Measurements from ENCODE around the gene MACF1. TPM values are rescaled to one million over a fixed set of nuclear protein-coding genes. Genes with fewer than 3 reads are reported as not detected.

The MACF1 gene
- total RNA-seq, 2 experiments from 2014 or later, result 248 to 252 TPM

DNA sequence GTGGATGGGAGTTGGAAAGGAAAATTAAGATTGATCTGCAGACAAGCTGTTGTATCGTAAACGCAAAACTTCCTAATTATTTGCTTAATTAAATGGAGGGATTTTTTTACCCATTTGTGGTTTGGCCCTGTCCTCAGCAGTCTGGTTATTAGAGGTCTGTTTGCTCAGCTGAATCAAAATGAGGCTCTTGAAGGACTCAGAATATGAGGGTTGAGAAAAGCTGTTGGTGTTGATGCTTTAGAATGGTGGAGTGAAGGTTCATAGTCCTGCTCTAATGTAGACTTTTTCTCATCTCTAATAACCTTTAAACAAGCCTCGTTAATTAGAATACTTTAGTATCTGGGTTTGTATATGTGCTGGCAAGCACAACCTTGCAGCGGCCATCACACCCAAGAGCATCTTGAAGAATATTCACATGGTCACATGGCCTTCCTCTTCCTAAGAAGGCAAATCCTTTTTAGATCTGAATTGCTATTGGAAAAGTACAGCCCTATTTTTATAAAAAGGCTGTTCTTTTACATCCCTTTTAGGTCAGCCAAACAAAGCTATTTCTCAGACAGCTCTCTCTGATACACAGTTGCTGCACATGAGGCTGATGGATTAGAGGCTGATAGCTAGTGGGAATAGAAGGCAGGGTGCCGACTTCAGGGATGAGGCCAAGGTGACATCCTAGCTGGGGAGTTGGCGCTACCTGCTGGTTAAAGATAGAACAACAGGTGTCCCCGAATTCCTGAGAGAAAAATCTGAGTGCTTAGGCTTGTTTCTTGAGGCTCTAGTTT lies 53.8 kb downstream of the MACF1 start:
- H3K4me1 Mint-ChIP-seq (ENCODE audit: low read depth), result peaks cover 43% of the 10 kb centered on the region
- peak overlapping the region; percentile 13 to 38 for H3K27ac ChIP-seq (ENCODE audit: low read depth in 1 of 2, low read length in 2 of 2)
- POLR2A ChIA-PET, result interaction anchor here (0.9 to 4.5 kb wide), 11 partner anchors 10 to 461 kb away, joined by 3 to 75 read pairs (median 4); partner anchors contain the start of gene MACF1

DNA sequence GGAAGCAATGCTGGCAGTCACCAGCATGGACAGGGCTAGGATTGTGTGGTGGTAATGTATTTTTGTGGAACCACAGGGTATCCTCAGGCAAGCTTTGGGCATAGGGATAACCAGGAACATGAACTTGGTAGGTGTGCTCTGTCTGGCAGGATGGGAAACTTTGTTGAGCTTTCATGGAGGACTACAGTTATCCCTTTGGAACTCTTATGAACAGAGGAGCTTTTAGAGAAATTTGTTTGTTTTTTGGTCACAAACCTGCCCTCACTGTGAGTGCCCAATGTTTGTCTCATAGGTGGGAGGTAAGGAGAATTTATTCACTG lies 54.4 kb downstream of the MACF1 start:
- H3K9me3 ChIP-seq (ENCODE audit: control insufficient read depth in 1 of 2, insufficient read depth in 1 of 2, low read length in 2 of 2), result no peaks in the 10 kb centered on the region
- no peaks in the 10 kb centered on the region for H3K27me3 ChIP-seq (ENCODE audit: control insufficient read depth in 1 of 2, insufficient read depth in 2 of 2, low read length in 2 of 2)
- H3K27me3 Mint-ChIP-seq, result no peaks in the 10 kb centered on the region
- H3K36me3 ChIP-seq (ENCODE audit: insufficient read depth, low read length), result peaks cover 65% of the 10 kb centered on the region
- ATAC-seq (ENCODE audit: poor library complexity), result no peak
- peaks cover 35% of the 10 kb centered on the region for H3K36me3 Mint-ChIP-seq (ENCODE audit: low read depth)
- TF ChIP-seq, protein P1, sequence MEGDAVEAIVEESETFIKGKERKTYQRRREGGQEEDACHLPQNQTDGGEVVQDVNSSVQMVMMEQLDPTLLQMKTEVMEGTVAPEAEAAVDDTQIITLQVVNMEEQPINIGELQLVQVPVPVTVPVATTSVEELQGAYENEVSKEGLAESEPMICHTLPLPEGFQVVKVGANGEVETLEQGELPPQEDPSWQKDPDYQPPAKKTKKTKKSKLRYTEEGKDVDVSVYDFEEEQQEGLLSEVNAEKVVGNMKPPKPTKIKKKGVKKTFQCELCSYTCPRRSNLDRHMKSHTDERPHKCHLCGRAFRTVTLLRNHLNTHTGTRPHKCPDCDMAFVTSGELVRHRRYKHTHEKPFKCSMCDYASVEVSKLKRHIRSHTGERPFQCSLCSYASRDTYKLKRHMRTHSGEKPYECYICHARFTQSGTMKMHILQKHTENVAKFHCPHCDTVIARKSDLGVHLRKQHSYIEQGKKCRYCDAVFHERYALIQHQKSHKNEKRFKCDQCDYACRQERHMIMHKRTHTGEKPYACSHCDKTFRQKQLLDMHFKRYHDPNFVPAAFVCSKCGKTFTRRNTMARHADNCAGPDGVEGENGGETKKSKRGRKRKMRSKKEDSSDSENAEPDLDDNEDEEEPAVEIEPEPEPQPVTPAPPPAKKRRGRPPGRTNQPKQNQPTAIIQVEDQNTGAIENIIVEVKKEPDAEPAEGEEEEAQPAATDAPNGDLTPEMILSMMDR (IDR thresholded peaks at IDR 0.05), result no peak
- no peak overlapping the region for H3K4me3 Mint-ChIP-seq
- H3K27ac ChIP-seq (ENCODE audit: low read depth in 1 of 2, low read length in 2 of 2), result no peak overlapping the region
- DNase-seq, result no peak
- CTCF ChIA-PET, result interaction anchor here (0.7 to 21.8 kb wide), 30 partner anchors 8 to 160 kb away, joined by 3 to 376 read pairs (median 4); partner anchors contain the start of gene MACF1
- peaks cover 46% of the 10 kb centered on the region for H3K4me1 Mint-ChIP-seq (ENCODE audit: low read depth)
- intact Hi-C loops (cut with DNase I, micrococcal nuclease), result loop anchor here (1.0 to 2.0 kb wide), 6 partner anchors 67 to 161 kb away; no protein-coding TSS in a partner anchor
- no peak overlapping the region for H3K4me3 ChIP-seq (ENCODE audit: low read length)
- H3K27ac Mint-ChIP-seq, result peak overlapping the region; percentile 83
- peaks cover 14% of the 10 kb centered on the region for H3K4me1 ChIP-seq (ENCODE audit: insufficient read depth, low read length)
- no peaks in the 10 kb centered on the region for H3K9me3 Mint-ChIP-seq
- POLR2A ChIA-PET, result interaction anchor here (1.0 to 4.5 kb wide), 8 partner anchors 9 to 461 kb away, joined by 3 to 75 read pairs (median 4); partner anchors contain the start of gene MACF1

More for the DNA sequence above, 53.8 kb downstream of the MACF1 start:
- Mint-ChIP-seq H3K27me3 (no peaks in the 10 kb centered on the region), H3K27ac (peak overlapping the region; percentile 83), H3K36me3 (ENCODE audit: low read depth) (peaks cover 35% of the 10 kb centered on the region), H3K4me3 (no peak overlapping the region), H3K9me3 (no peaks in the 10 kb centered on the region)
- Histone ChIP-seq H3K4me3 (ENCODE audit: low read length) (no peak overlapping the region), H3K27me3 (ENCODE audit: control insufficient read depth in 1 of 2, insufficient read depth in 2 of 2, low read length in 2 of 2) (no peaks in the 10 kb centered on the region), H3K4me1 (ENCODE audit: insufficient read depth, low read length) (peaks cover 14% of the 10 kb centered on the region), H3K36me3 (ENCODE audit: insufficient read depth, low read length) (peaks cover 68% of the 10 kb centered on the region), H3K9me3 (ENCODE audit: control insufficient read depth in 1 of 2, insufficient read depth in 1 of 2, low read length in 2 of 2) (no peaks in the 10 kb centered on the region)
- ATAC-seq (ENCODE audit: poor library complexity), result peak; percentile 78
- DNase-seq, result peak; percentile 38 to 83 (median 62)
- intact Hi-C loops (cut with DNase I, micrococcal nuclease), result loop anchor here (1.0 to 2.0 kb wide), 6 partner anchors 66 to 160 kb away; no protein-coding TSS in a partner anchor
- TF ChIP-seq, protein P1 (IDR thresholded peaks at IDR 0.05), result peak; percentile 88
- CTCF ChIA-PET, result interaction anchor here (0.7 to 21.8 kb wide), 29 partner anchors 8 to 160 kb away, joined by 3 to 376 read pairs (median 5); partner anchors contain the start of gene MACF1

DNA sequence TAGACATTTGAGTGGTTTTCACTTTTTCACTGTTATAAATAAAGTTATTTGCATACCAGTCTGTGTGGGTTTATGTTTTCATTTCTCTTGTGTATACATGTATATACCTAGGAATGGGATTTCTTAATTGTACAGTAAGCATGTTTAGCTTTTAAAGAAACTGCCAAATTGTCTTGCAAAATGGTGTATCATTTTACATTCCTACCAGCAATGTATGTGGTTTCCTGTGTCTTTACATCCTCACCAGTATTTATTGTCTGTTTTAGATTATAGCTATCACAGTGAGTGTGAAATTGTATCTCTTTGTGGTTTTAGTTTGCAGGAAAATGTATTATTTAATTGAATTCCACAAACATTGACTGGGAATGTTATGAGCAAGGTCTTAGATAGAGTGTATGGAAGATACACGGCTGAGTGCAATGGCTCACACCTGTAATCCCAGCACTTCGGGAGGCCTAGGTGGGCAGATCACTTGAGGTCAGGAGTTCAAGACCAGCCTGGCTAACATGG lies 57.3 kb downstream of the MACF1 start:
- Histone ChIP-seq H3K4me1 (ENCODE audit: insufficient read depth, low read length) (peaks cover 14% of the 10 kb centered on the region), H3K27ac (ENCODE audit: low read depth in 1 of 2, low read length in 2 of 2) (no peak overlapping the region), H3K36me3 (ENCODE audit: insufficient read depth, low read length) (peaks cover 36% of the 10 kb centered on the region), H3K4me3 (ENCODE audit: low read length) (no peak overlapping the region), H3K9me3 (ENCODE audit: control insufficient read depth in 1 of 2, insufficient read depth in 1 of 2, low read length in 2 of 2) (no peaks in the 10 kb centered on the region), H3K27me3 (ENCODE audit: control insufficient read depth in 1 of 2, insufficient read depth in 2 of 2, low read length in 2 of 2) (no peaks in the 10 kb centered on the region)
- TF ChIP-seq, protein P1 (IDR thresholded peaks at IDR 0.05), result no peak
- CTCF ChIA-PET, result interaction anchor here (21.8 kb wide), 1 partner anchor 74 kb away, joined by 376 read pairs; no protein-coding TSS in a partner anchor
- intact Hi-C loops (cut with DNase I, micrococcal nuclease), result no loop called here
- POLR2A ChIA-PET, result interaction anchor here (3.4 kb wide), 1 partner anchor 69 kb away, joined by 10 read pairs; no protein-coding TSS in a partner anchor
- peaks cover 39% of the 10 kb centered on the region for H3K36me3 Mint-ChIP-seq (ENCODE audit: low read depth)
- no peaks in the 10 kb centered on the region for H3K9me3 Mint-ChIP-seq
- H3K27ac Mint-ChIP-seq, result peak overlapping the region; percentile 24
- DNase-seq, result peak in 1 of 14 experiments; percentile 19
- no peak for ATAC-seq (ENCODE audit: poor library complexity)
- H3K4me3 Mint-ChIP-seq, result no peak overlapping the region
- peaks cover 70% of the 10 kb centered on the region for H3K4me1 Mint-ChIP-seq (ENCODE audit: low read depth)
- no peaks in the 10 kb centered on the region for H3K27me3 Mint-ChIP-seq
